GM12892 (cell line): ENCODE results near the gene TNFAIP2.

Experiments
- POLR2A ChIP-seq: IDR thresholded peaks from 2 replicates; pipeline ENCODE4 v1.6.1; 2011; ENCODE audit warnings: low read depth, low read length, control low read depth
- POLR2AphosphoS5 ChIP-seq: IDR thresholded peaks from 2 replicates; pipeline ENCODE4 v1.6.1; 2011; ENCODE audit warnings: low read depth, low read length, control low read depth
- TAF1 ChIP-seq: IDR thresholded peaks from 2 replicates; pipeline ENCODE4 v1.6.1; 2011; ENCODE audit warnings: low read depth, mild to moderate bottlenecking, control low read depth, low read length, borderline replicate concordance

GRCh38 chr14:103099733-103100280, 23.5 kb upstream of the TNFAIP2 start:
- TF ChIP-seq POLR2A, result no peak
- TF ChIP-seq TAF1, result no peak
- no peak for TF ChIP-seq POLR2AphosphoS5
